Measurements from ENCODE around the gene STK11IP. TPM values are rescaled to one million over a fixed set of nuclear protein-coding genes. Genes with fewer than 3 reads are reported as not detected.

Gene STK11IP, protein sequence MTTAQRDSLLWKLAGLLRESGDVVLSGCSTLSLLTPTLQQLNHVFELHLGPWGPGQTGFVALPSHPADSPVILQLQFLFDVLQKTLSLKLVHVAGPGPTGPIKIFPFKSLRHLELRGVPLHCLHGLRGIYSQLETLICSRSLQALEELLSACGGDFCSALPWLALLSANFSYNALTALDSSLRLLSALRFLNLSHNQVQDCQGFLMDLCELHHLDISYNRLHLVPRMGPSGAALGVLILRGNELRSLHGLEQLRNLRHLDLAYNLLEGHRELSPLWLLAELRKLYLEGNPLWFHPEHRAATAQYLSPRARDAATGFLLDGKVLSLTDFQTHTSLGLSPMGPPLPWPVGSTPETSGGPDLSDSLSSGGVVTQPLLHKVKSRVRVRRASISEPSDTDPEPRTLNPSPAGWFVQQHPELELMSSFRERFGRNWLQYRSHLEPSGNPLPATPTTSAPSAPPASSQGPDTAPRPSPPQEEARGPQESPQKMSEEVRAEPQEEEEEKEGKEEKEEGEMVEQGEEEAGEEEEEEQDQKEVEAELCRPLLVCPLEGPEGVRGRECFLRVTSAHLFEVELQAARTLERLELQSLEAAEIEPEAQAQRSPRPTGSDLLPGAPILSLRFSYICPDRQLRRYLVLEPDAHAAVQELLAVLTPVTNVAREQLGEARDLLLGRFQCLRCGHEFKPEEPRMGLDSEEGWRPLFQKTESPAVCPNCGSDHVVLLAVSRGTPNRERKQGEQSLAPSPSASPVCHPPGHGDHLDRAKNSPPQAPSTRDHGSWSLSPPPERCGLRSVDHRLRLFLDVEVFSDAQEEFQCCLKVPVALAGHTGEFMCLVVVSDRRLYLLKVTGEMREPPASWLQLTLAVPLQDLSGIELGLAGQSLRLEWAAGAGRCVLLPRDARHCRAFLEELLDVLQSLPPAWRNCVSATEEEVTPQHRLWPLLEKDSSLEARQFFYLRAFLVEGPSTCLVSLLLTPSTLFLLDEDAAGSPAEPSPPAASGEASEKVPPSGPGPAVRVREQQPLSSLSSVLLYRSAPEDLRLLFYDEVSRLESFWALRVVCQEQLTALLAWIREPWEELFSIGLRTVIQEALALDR
- 10 to 100 TPM; 23.9 to 33.0 (median 32.8) TPM for polyA plus RNA-seq (ENCODE audit: insufficient read length in 3 of 3)
- long read RNA-seq, donor 1: 0 reads
- long read RNA-seq, donor 2, partial matches to known transcripts: 0 of 2 reads
- long read RNA-seq, donor 2, other reads (novel, unspliced or antisense): 0 of 2 reads
- long read RNA-seq, donor 3, partial matches to known transcripts: 0 of 1 reads
- long read RNA-seq, donor 3, other reads (novel, unspliced or antisense): 0 of 1 reads
- long read RNA-seq, donor 4, partial matches to known transcripts: 5 of 6 reads
- long read RNA-seq, donor 4, other reads (novel, unspliced or antisense): 0 of 6 reads
- long read RNA-seq, donor 5, partial matches to known transcripts: 0 of 1 reads
- long read RNA-seq, donor 5, other reads (novel, unspliced or antisense): 0 of 1 reads
- long read RNA-seq, donor 6, partial matches to known transcripts: 0 of 3 reads
- long read RNA-seq, donor 6, other reads (novel, unspliced or antisense): 0 of 3 reads
- long read RNA-seq, donor 7, partial matches to known transcripts: 0 of 1 reads
- long read RNA-seq, donor 7, other reads (novel, unspliced or antisense): 0 of 1 reads
- long read RNA-seq, donor 8, partial matches to known transcripts: 0 of 2 reads
- long read RNA-seq, donor 8, other reads (novel, unspliced or antisense): 0 of 2 reads
- long read RNA-seq, donor 9, partial matches to known transcripts: 0 of 1 reads
- long read RNA-seq, donor 9, other reads (novel, unspliced or antisense): 0 of 1 reads
- long read RNA-seq, donor 10, partial matches to known transcripts: 0 of 2 reads
- long read RNA-seq, donor 10, other reads (novel, unspliced or antisense): 0 of 2 reads
- long read RNA-seq, donor 11, partial matches to known transcripts: 0 of 3 reads
- long read RNA-seq, donor 11, other reads (novel, unspliced or antisense): 0 of 3 reads
- long read RNA-seq, donor 12, partial matches to known transcripts: 0 of 3 reads
- long read RNA-seq, donor 12, other reads (novel, unspliced or antisense): 0 of 3 reads
- long read RNA-seq, donor 13, partial matches to known transcripts: 0 of 1 reads
- long read RNA-seq, donor 13, other reads (novel, unspliced or antisense): 0 of 1 reads
- long read RNA-seq, donor 14: 0 reads
- long read RNA-seq, donor 15, partial matches to known transcripts: 0 of 1 reads
- long read RNA-seq, donor 15, other reads (novel, unspliced or antisense): 0 of 1 reads
- long read RNA-seq, donor 16, partial matches to known transcripts: 0 of 3 reads
- long read RNA-seq, donor 16, other reads (novel, unspliced or antisense): 0 of 3 reads

GRCh38 chr2:219597552-219598307, at the start of gene STK11IP:
Gene STK11IP, plus strand, starts transcription at chr2:219597857. Its CDS starts 263 bp downstream, at chr2:219598120.
- peak; percentile 98 for DNase-seq

GRCh38 chr2:219548990-219549389, 48.7 kb upstream of the STK11IP start:
- DNase-seq: no peak

- no peak for DNase-seq
These were observed 48.0 kb upstream of the STK11IP start for GRCh38 chr2:219549619-219550018.

DNA sequence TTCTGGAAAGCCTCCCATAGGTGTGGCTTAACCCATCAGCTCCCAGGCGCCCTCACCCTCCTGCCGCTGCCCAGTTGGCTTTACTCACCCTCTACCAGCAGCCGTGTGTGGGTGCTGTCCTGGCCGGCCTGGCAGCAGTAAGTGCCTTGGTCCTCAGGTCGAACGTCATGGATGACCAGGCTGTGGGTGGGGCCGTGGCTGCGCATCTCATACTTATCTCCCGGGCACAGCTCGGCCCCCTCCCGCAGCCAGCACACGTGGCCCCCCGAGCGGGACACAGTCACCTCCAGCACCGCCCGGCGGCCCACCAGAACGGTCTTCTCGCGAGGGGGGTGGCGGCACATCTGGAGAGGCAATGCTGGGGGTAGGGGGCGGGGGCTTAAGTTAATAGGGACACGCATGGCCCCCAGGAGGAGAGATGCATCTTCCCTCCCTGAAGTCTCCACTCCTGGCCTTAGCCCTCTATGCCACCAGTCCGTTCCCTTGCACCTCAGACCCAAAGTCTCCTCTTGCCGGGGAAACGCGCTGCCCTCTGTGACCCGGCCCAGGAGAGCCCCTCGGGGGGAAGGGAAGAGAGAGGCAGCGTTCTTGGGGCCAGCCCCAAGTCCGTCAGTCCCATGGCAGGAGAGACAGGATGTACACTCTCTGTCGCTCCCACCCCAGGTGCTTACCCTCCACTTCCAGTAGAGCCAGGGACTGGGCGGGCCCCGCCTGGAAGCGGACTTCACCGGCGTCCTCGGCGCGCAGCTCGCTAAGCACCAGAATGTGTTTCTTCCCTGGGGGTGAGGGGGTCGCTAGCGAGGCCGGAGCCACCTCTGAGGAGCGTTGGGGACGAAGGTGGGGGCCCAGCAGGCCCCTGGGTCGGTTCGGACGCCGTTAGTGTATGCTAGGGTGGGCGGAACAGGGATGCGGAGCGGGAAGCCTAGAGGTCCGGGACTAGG, 45.9 kb upstream of the STK11IP start:
- no peak for DNase-seq

GRCh38 chr2:219552382-219553167, 45.1 kb upstream of the STK11IP start:
- peak; percentile 84 for DNase-seq

GRCh38 chr2:219553168-219553417, 44.6 kb upstream of the STK11IP start:
- DNase-seq: no peak

- DNase-seq: no peak
These were observed 44.1 kb upstream of the STK11IP start for GRCh38 chr2:219553463-219553963.

DNA sequence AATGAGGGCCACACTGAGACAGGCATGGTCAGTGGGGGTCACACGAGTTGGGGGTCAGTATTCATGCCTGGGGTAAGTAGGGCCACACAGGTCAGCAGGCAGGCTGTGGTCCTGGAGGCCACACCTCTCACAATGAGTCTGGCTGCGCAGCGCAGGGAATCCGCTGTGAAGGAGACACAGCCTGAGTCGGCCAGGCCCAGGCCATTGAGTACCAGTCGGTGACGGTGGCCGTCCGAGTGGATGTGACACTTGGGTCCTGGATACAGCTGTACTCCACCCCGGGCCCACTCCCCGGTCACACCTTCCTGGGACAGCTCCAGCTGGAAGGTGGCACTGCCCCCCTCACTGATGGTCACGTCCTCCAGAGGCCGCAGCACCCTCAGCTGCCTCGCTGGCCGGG, 43.3 kb upstream of the STK11IP start:
- no peak for DNase-seq

- DNase-seq: no peak
These were observed 41.7 kb upstream of the STK11IP start for GRCh38 chr2:219555956-219556355.

GRCh38 chr2:219556413-219556812, 41.2 kb upstream of the STK11IP start:
- no peak for DNase-seq

DNA sequence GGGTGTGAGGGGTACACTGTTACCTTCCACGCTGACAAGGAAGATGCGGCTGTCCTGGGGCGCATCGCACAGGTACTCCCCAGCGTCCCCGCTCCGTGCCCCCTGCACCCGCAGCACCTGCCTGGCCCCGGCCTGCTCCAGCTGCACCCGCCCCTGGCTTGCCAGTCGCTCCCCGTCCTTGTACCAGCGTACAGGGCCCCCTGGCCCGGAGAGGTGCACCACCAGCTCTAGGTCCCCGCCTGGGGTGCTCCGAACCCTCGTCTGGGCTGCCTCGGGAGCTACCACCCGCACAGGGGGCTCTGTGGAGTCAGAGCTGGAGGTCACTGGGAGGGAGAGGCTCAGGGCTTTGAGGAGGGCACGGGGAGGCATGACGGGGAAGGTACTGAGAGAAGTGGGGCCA, 40.3 kb upstream of the STK11IP start:
- no peak for DNase-seq

DNA sequence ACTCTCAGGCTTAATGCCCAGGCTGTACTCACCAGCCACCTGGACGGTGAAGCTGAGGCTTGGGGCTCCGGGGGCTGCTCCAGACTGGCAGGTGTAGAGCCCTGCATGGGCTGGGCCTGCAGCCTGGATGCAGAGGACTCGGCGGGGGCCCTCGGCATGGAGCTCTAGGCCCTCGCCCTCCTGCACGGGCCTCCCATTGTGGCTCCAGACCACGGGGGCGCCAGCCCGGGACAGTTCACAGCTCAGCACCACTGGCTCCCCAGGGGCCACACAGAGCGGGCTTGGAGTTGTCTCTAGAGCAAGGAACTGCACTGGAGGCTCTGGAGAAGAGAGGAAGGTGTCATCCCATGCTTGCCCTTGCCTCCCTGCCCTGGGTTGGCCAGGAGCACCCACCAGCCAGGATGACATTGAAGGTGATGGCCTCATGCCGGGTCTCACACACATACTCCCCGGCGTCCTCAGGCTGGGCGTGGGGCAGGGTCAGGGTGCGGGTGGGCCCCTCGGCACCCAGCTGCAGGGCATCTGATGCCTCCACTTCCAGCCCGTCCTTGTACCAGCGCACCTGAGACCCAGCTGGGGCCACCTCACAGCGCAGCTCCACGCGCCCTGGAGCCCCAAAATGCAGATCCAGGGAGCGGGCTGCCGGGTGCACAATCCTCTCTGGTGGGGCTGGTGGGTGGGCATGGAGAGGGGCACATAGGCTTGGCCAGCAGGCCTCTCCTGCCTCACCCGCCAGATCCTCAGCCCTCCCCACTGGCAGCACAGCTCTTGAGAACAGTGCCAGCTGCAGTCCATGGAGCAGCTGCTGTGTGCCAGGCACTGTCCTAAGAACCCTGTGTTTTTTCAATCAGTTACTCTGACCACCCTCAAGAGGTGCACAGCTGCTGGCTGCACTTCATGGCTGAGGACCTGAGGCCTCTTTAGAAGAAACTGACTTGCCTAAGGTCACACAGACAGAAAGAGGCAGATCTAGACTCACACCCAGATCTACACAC, 39.6 kb upstream of the STK11IP start:
- no peak for DNase-seq

GRCh38 chr2:219559156-219559915, 38.3 kb upstream of the STK11IP start:
- DNase-seq: no peak

DNA sequence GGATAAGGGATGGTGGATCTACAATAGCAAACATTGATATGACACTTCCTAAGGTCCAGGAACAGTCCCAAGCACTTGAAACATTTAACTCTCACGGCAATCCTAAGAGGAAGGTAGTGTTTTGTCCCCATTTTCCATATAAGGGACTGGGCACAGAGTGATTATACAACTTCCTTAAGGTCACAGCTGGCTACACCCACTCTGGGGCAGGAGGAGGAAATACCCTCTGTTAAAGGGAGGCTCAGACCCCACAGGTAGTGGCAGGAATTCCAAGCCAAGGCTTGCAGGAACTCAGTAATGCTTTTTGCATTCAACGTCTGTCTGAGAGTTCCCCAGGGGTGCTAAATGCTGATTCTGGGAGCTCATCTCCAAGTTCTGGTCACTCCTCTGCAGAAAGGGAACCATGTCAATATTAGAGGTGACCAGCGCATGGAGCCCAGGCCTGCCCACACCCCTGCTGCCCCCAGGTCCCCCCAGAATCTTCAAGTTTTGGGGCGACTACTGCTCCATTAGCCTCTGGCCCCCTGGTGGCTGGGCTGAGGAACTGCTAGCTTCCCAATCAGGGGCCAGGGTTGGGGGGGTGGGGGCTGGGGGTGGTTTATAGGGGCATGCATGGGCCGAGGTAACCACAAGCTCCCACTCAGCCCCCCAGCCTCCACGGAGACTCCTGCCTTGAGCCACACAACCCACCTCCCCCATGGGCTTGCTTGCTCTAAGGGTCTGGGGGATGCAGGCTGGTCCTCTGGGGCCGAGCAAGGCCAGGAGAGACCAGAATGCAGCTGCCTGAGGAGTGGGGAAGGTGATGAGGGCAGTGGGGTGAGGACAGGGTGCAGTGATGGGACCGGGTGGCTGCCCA, 37.4 kb upstream of the STK11IP start:
- no peak for DNase-seq
